Measurements from ENCODE around the gene CDC37. TPM values are rescaled to one million over a fixed set of nuclear protein-coding genes. Genes with fewer than 3 reads are reported as not detected.

Gene CDC37
- total RNA-seq, 1 experiment from 2014 or later, result 204 TPM

DNA sequence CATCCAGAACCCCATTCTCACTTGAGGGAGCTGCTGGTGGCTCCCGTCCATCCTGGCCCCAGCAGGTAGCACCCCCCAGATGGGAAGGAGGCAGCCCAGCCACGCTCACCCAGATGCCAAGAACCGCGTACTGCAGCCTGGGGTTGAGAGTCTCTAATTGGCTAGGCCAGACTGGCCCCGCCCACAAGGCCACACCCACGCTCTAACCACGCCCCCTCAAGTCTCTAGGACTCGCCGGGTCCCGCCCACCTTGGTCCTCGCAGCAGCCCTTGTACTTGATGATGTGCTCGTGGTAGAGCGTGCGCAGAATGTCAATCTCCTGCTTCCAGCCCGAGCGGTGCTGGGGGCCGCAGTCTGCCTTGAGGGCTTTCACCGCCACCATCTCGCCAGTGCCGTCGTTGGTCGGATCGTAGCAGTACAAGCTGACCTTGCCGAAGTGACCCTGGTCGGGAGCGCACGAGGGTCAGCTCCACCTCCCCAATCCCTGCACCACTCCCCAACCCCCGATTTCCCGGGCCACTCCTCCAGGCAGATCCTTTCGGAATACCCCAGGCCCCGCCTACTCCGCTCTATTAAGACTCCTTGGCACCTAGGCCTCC, 49.5 kb downstream of the CDC37 start:
- POLR2A ChIA-PET, result interaction anchor here (0.8 to 2.2 kb wide), 6 partner anchors 18 to 64 kb away, joined by 3 to 18 read pairs (median 6); partner anchors contain the start of genes ICAM5, RAVER1 and TYK2
- H3K9me3 Mint-ChIP-seq, result no peaks in the 10 kb centered on the region

More for the DNA sequence above, 49.5 kb downstream of the CDC37 start:
- TF ChIP-seq, protein P1, sequence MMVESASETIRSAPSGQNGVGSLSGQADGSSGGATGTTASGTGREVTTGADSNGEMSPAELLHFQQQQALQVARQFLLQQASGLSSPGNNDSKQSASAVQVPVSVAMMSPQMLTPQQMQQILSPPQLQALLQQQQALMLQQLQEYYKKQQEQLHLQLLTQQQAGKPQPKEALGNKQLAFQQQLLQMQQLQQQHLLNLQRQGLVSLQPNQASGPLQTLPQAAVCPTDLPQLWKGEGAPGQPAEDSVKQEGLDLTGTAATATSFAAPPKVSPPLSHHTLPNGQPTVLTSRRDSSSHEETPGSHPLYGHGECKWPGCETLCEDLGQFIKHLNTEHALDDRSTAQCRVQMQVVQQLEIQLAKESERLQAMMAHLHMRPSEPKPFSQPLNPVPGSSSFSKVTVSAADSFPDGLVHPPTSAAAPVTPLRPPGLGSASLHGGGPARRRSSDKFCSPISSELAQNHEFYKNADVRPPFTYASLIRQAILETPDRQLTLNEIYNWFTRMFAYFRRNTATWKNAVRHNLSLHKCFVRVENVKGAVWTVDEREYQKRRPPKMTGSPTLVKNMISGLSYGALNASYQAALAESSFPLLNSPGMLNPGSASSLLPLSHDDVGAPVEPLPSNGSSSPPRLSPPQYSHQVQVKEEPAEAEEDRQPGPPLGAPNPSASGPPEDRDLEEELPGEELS (CRISPR knock-in tag; IDR thresholded peaks at IDR 0.05), result 0 out of 2 replicates have a peak, but pooled peaks have one; percentile 50
- TF ChIP-seq TEAD1 (CRISPR knock-in tag; IDR thresholded peaks at IDR 0.05), result peak; percentile 72; the same call in 1 of the 2 replicates
- TF ChIP-seq, protein P2, sequence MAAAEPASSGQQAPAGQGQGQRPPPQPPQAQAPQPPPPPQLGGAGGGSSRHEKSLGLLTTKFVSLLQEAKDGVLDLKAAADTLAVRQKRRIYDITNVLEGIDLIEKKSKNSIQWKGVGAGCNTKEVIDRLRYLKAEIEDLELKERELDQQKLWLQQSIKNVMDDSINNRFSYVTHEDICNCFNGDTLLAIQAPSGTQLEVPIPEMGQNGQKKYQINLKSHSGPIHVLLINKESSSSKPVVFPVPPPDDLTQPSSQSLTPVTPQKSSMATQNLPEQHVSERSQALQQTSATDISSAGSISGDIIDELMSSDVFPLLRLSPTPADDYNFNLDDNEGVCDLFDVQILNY (CRISPR knock-in tag; IDR thresholded peaks at IDR 0.05), result peak; percentile 6; the same call in 1 of the 2 replicates
- TF ChIP-seq, protein P3, sequence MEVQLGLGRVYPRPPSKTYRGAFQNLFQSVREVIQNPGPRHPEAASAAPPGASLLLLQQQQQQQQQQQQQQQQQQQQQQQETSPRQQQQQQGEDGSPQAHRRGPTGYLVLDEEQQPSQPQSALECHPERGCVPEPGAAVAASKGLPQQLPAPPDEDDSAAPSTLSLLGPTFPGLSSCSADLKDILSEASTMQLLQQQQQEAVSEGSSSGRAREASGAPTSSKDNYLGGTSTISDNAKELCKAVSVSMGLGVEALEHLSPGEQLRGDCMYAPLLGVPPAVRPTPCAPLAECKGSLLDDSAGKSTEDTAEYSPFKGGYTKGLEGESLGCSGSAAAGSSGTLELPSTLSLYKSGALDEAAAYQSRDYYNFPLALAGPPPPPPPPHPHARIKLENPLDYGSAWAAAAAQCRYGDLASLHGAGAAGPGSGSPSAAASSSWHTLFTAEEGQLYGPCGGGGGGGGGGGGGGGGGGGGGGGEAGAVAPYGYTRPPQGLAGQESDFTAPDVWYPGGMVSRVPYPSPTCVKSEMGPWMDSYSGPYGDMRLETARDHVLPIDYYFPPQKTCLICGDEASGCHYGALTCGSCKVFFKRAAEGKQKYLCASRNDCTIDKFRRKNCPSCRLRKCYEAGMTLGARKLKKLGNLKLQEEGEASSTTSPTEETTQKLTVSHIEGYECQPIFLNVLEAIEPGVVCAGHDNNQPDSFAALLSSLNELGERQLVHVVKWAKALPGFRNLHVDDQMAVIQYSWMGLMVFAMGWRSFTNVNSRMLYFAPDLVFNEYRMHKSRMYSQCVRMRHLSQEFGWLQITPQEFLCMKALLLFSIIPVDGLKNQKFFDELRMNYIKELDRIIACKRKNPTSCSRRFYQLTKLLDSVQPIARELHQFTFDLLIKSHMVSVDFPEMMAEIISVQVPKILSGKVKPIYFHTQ (CRISPR knock-in tag; IDR thresholded peaks at IDR 0.05), result no peak
- TF ChIP-seq, protein P4, sequence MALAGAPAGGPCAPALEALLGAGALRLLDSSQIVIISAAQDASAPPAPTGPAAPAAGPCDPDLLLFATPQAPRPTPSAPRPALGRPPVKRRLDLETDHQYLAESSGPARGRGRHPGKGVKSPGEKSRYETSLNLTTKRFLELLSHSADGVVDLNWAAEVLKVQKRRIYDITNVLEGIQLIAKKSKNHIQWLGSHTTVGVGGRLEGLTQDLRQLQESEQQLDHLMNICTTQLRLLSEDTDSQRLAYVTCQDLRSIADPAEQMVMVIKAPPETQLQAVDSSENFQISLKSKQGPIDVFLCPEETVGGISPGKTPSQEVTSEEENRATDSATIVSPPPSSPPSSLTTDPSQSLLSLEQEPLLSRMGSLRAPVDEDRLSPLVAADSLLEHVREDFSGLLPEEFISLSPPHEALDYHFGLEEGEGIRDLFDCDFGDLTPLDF (CRISPR knock-in tag; IDR thresholded peaks at IDR 0.05), result no peak
- TF ChIP-seq, protein P5, sequence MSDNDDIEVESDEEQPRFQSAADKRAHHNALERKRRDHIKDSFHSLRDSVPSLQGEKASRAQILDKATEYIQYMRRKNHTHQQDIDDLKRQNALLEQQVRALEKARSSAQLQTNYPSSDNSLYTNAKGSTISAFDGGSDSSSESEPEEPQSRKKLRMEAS (CRISPR knock-in tag; IDR thresholded peaks at IDR 0.05), result peak; percentile 87
- peak; percentile 63; the same call in 1 of the 2 replicates for TF ChIP-seq FOXK1 (CRISPR knock-in tag; IDR thresholded peaks at IDR 0.05)
- TF ChIP-seq, protein P6, sequence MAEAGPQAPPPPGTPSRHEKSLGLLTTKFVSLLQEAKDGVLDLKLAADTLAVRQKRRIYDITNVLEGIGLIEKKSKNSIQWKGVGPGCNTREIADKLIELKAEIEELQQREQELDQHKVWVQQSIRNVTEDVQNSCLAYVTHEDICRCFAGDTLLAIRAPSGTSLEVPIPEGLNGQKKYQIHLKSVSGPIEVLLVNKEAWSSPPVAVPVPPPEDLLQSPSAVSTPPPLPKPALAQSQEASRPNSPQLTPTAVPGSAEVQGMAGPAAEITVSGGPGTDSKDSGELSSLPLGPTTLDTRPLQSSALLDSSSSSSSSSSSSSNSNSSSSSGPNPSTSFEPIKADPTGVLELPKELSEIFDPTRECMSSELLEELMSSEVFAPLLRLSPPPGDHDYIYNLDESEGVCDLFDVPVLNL (CRISPR knock-in tag; IDR thresholded peaks at IDR 0.05; ENCODE audit: borderline replicate concordance, low read depth), result no peak
- TF ChIP-seq, protein P7, sequence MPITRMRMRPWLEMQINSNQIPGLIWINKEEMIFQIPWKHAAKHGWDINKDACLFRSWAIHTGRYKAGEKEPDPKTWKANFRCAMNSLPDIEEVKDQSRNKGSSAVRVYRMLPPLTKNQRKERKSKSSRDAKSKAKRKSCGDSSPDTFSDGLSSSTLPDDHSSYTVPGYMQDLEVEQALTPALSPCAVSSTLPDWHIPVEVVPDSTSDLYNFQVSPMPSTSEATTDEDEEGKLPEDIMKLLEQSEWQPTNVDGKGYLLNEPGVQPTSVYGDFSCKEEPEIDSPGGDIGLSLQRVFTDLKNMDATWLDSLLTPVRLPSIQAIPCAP (CRISPR knock-in tag; IDR thresholded peaks at IDR 0.05), result 0 out of 2 replicates have a peak, but pooled peaks have one; percentile 29
- TF ChIP-seq, protein P8, sequence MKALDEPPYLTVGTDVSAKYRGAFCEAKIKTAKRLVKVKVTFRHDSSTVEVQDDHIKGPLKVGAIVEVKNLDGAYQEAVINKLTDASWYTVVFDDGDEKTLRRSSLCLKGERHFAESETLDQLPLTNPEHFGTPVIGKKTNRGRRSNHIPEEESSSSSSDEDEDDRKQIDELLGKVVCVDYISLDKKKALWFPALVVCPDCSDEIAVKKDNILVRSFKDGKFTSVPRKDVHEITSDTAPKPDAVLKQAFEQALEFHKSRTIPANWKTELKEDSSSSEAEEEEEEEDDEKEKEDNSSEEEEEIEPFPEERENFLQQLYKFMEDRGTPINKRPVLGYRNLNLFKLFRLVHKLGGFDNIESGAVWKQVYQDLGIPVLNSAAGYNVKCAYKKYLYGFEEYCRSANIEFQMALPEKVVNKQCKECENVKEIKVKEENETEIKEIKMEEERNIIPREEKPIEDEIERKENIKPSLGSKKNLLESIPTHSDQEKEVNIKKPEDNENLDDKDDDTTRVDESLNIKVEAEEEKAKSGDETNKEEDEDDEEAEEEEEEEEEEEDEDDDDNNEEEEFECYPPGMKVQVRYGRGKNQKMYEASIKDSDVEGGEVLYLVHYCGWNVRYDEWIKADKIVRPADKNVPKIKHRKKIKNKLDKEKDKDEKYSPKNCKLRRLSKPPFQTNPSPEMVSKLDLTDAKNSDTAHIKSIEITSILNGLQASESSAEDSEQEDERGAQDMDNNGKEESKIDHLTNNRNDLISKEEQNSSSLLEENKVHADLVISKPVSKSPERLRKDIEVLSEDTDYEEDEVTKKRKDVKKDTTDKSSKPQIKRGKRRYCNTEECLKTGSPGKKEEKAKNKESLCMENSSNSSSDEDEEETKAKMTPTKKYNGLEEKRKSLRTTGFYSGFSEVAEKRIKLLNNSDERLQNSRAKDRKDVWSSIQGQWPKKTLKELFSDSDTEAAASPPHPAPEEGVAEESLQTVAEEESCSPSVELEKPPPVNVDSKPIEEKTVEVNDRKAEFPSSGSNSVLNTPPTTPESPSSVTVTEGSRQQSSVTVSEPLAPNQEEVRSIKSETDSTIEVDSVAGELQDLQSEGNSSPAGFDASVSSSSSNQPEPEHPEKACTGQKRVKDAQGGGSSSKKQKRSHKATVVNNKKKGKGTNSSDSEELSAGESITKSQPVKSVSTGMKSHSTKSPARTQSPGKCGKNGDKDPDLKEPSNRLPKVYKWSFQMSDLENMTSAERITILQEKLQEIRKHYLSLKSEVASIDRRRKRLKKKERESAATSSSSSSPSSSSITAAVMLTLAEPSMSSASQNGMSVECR (CRISPR knock-in tag; IDR thresholded peaks at IDR 0.05; ENCODE audit: borderline replicate concordance), result 0 out of 2 replicates have a peak, but pooled peaks have one; percentile 50
- TF ChIP-seq SMAD4 (CRISPR knock-in tag; IDR thresholded peaks at IDR 0.05), result 0 out of 2 replicates have a peak, but pooled peaks have one; percentile 39
- TF ChIP-seq TEAD4 (CRISPR knock-in tag; IDR thresholded peaks at IDR 0.05), result no peak
- TF ChIP-seq, protein P9, sequence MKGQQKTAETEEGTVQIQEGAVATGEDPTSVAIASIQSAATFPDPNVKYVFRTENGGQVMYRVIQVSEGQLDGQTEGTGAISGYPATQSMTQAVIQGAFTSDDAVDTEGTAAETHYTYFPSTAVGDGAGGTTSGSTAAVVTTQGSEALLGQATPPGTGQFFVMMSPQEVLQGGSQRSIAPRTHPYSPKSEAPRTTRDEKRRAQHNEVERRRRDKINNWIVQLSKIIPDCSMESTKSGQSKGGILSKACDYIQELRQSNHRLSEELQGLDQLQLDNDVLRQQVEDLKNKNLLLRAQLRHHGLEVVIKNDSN (CRISPR knock-in tag; IDR thresholded peaks at IDR 0.05), result peak; percentile 17; the same call in 1 of the 2 replicates
- peak; percentile 92 for TF ChIP-seq SP1 (CRISPR knock-in tag; conservative IDR thresholded peaks at IDR 0.05)
- no peak for TF ChIP-seq NFE2L1 (CRISPR knock-in tag; IDR thresholded peaks at IDR 0.05)
- H3K27ac Mint-ChIP-seq, result peak overlapping the region; percentile 94
- no peaks in the 10 kb centered on the region for H3K27me3 Mint-ChIP-seq (ENCODE audit: low read depth)
- peaks cover 14% of the 10 kb centered on the region for H3K4me1 Mint-ChIP-seq
- peak; percentile 100 for DNase-seq (ENCODE audit: low spot score)
- CTCF ChIA-PET, result interaction anchor here (0.7 to 3.5 kb wide), 21 partner anchors 9 to 364 kb away, joined by 3 to 24 read pairs (median 4); partner anchors contain the start of genes CDC37, DNM2, ICAM1 and ICAM5
- peak overlapping the region; percentile 84 for H3K4me3 Mint-ChIP-seq
- peak; percentile 69 for ATAC-seq
- no peaks in the 10 kb centered on the region; the same call in 1 of the 2 replicates for H3K36me3 Mint-ChIP-seq
